ENCODE measurements around the gene TMEM138. TPM values are rescaled to one million over a fixed set of nuclear protein-coding genes. Genes with fewer than 3 reads are reported as not detected.

Gene TMEM138
- polyA plus RNA-seq, 1 donor from 2014 or later, result 19.6 TPM

DNA sequence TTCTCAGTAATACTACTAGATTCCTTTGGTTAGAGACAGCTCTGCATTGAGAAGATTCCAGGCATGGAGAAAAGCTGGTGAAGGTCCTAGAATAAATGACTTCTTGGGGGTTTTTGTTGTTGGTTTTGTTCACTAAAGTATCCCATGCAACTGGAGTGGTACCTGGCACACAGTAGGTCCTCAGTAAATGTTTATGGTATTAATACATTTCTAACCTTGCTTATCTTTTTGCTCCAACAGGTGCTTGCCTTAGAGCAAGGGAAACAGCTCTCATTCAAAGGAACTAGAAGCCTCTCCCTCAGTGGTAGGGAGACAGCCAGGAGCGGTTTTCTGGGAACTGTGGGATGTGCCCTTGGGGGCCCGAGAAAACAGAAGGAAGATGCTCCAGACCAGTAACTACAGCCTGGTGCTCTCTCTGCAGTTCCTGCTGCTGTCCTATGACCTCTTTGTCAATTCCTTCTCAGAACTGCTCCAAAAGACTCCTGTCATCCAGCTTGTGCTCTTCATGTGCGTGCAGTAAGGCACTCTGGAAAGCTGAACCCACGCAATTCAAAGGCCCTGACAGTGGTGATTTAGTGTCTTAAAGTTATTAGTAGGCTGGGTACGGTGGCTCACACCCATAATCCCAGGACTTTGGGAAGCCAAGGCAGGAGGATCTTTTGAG, 2.0 kb downstream of the TMEM138 start:
- Histone ChIP-seq H3K9me3 (ENCODE audit: low read length) (no peaks in the 10 kb centered on the region), H3K27ac (ENCODE audit: low read length) (no peak overlapping the region), H3K9me2 (ENCODE audit: insufficient read depth, low read length) (no peaks in the 10 kb centered on the region), H2AFZ (ENCODE audit: low read depth, low read length) (no peak overlapping the region), H3F3A (ENCODE audit: insufficient read depth, low read length, poor library complexity, severe bottlenecking) (no peaks in the 10 kb centered on the region), H3K4me3 (ENCODE audit: low read length) (no peak overlapping the region), H4K20me1 (ENCODE audit: insufficient read depth) (no peaks in the 10 kb centered on the region), H3K36me3 (ENCODE audit: insufficient read depth, low read length) (no peaks in the 10 kb centered on the region), H3K79me2 (replicated peaks; ENCODE audit: insufficient read depth, low read length) (peaks cover 24% of the 10 kb centered on the region), H3K9ac (ENCODE audit: low read length) (no peak overlapping the region), H3K4me2 (ENCODE audit: low read length) (no peak overlapping the region), H3K27me3 (ENCODE audit: insufficient read depth, low read depth, low read length) (no peaks in the 10 kb centered on the region)
- TF ChIP-seq POLR2AphosphoS5 (IDR thresholded peaks at IDR 0.05) (no peak), EZH2 (IDR thresholded peaks at IDR 0.05; ENCODE audit: borderline replicate concordance, insufficient read depth, low read length, poor library complexity, severe bottlenecking) (no peak)

GRCh38 chr11:61367406-61367805, 5.2 kb downstream of the TMEM138 start:
- TF ChIP-seq REST (IDR thresholded peaks at IDR 0.05; ENCODE audit: borderline replicate concordance), result no peak
- no peak for TF ChIP-seq POLR2AphosphoS5 (IDR thresholded peaks at IDR 0.05)
- TF ChIP-seq MXI1 (conservative IDR thresholded peaks at IDR 0.05; ENCODE audit: poor library complexity, severe bottlenecking), result no peak
- no peak for TF ChIP-seq SMC3 (conservative IDR thresholded peaks at IDR 0.05; ENCODE audit: poor library complexity)
- TF ChIP-seq TAF1 (IDR thresholded peaks at IDR 0.05; ENCODE audit: low read depth), result no peak
- TF ChIP-seq CTCF (IDR thresholded peaks at IDR 0.05; ENCODE audit: poor library complexity, severe bottlenecking), result no peak
- Histone ChIP-seq H3K27ac (ENCODE audit: low read length) (no peak overlapping the region), H3K9me2 (ENCODE audit: insufficient read depth, low read length) (no peaks in the 10 kb centered on the region), H3K4me2 (ENCODE audit: low read length) (no peak overlapping the region), H3K36me3 (ENCODE audit: insufficient read depth, low read length) (no peaks in the 10 kb centered on the region), H3K4me3 (ENCODE audit: low read length) (no peak overlapping the region), H3K27me3 (ENCODE audit: insufficient read depth, low read depth, low read length) (no peaks in the 10 kb centered on the region), H3F3A (ENCODE audit: insufficient read depth, low read length, poor library complexity, severe bottlenecking) (no peaks in the 10 kb centered on the region), H2AFZ (ENCODE audit: low read depth, low read length) (no peak overlapping the region), H3K79me2 (replicated peaks; ENCODE audit: insufficient read depth, low read length) (peaks cover 14% of the 10 kb centered on the region), H3K9ac (ENCODE audit: low read length) (no peak overlapping the region), H3K9me3 (ENCODE audit: low read length) (no peaks in the 10 kb centered on the region), H4K20me1 (ENCODE audit: insufficient read depth) (no peaks in the 10 kb centered on the region)

DNA sequence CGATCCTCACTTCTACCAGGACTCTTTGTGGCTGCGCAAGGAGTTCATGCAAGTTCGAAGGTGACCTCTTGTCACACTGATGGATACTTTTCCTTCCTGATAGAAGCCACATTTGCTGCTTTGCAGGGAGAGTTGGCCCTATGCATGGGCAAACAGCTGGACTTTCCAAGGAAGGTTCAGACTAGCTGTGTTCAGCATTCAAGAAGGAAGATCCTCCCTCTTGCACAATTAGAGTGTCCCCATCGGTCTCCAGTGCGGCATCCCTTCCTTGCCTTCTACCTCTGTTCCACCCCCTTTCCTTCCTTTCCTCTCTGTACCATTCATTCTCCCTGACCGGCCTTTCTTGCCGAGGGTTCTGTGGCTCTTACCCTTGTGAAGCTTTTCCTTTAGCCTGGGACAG, 6.5 kb downstream of the TMEM138 start:
- no peak overlapping the region for H3K9ac ChIP-seq (ENCODE audit: low read length)
- H3K4me3 ChIP-seq (ENCODE audit: low read length), result no peak overlapping the region
- no peaks in the 10 kb centered on the region for H3F3A ChIP-seq (ENCODE audit: insufficient read depth, low read length, poor library complexity, severe bottlenecking)
- H3K27me3 ChIP-seq (ENCODE audit: insufficient read depth, low read depth, low read length), result no peaks in the 10 kb centered on the region
- no peak overlapping the region for H3K4me2 ChIP-seq (ENCODE audit: low read length)
- H3K27ac ChIP-seq (ENCODE audit: low read length), result no peak overlapping the region
- H4K20me1 ChIP-seq (ENCODE audit: insufficient read depth), result no peaks in the 10 kb centered on the region
- TF ChIP-seq SMC3 (conservative IDR thresholded peaks at IDR 0.05; ENCODE audit: poor library complexity) (no peak), TAF1 (IDR thresholded peaks at IDR 0.05; ENCODE audit: low read depth) (no peak), EZH2 (IDR thresholded peaks at IDR 0.05; ENCODE audit: borderline replicate concordance, insufficient read depth, low read length, poor library complexity, severe bottlenecking) (no peak), EP300 (conservative IDR thresholded peaks at IDR 0.05; ENCODE audit: poor library complexity, severe bottlenecking) (no peak), RAD21 (conservative IDR thresholded peaks at IDR 0.05) (no peak), CTCF (IDR thresholded peaks at IDR 0.05; ENCODE audit: poor library complexity, severe bottlenecking) (no peak), MXI1 (conservative IDR thresholded peaks at IDR 0.05; ENCODE audit: poor library complexity, severe bottlenecking) (no peak), REST (IDR thresholded peaks at IDR 0.05; ENCODE audit: borderline replicate concordance) (no peak), POLR2AphosphoS5 (IDR thresholded peaks at IDR 0.05) (no peak)
- H3K9me3 ChIP-seq (ENCODE audit: low read length), result no peaks in the 10 kb centered on the region
- H3K79me2 ChIP-seq (replicated peaks; ENCODE audit: insufficient read depth, low read length), result peaks cover 3% of the 10 kb centered on the region
- no peaks in the 10 kb centered on the region for H3K36me3 ChIP-seq (ENCODE audit: insufficient read depth, low read length)
- H2AFZ ChIP-seq (ENCODE audit: low read depth, low read length), result no peak overlapping the region
- no peaks in the 10 kb centered on the region for H3K9me2 ChIP-seq (ENCODE audit: insufficient read depth, low read length)
